Astrocyte of the spinal cord (primary cell): ENCODE results near the gene LRRK1.
"Not testable (repeated sequence)": the region's sequence is repeated elsewhere in the genome, so short reads cannot be mapped to it uniquely, and the experiment has no call there.

ENCODE experiments used
- DNase-seq: peaks from one replicate; pipeline ENCODE4 v3.0.0; 2011; ENCODE audit warnings: low read depth, low spot score
- H3K4me3 ChIP-seq: 2 replicates; pipeline ENCODE4 v1.5.1; 2011; ENCODE audit warnings: low read depth, mild to moderate bottlenecking, low read length, moderate library complexity
- CTCF ChIP-seq: IDR thresholded peaks from 2 replicates; pipeline ENCODE4 v1.5.1; 2012; ENCODE audit warnings: low read depth, mild to moderate bottlenecking, low read length, inconsistent platforms
- in situ Hi-C: cut with HindIII; loops from 2 replicates; pipeline ENCODE4 v1.10.0; 2017; ENCODE audit warnings: low sequenced_read_pairs

The LRRK1 gene

GRCh38 chr15:101091080-101092017, 172.2 kb downstream of the LRRK1 start:
- TF ChIP-seq CTCF: no peak
- DNase-seq: peak; percentile 90
- no peak overlapping the region for H3K4me3 ChIP-seq
- in situ Hi-C loops: no loop called here

DNA sequence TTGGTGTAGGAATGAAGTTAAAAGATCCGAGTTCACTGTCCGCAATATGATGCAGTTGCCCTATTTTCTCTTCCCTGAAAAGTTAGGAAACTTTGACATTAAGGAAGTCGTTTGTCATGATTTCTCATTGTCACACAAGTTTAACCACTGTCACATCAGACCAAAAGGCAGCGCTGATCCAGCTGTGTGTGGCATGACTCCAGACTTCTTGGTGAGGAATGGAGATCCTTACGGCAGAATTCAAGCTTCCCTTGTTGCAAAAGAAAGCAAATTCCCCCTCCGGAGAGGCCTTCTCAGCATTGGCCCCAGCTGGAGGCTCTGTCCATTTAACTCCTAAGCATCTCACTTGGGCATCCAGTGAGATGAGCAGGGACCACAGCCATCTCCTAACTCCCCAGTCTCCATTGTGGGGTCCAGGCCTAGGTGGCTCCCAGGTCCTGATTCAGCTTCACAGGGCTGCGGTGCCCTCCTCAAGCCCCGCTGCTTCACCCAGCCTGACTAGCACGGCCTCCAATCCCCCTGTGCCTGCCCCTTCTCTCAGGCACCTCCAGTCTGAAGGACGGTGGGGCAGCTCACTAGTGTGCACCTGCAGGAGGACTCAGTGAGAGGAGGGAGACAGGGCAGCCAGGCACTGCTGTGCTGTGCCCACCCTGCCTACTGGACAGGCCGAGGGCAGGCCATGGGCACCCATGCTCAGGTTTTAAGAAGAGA, 173.2 kb downstream of the LRRK1 start:
- DNase-seq: peak; percentile 33
- no peak overlapping the region for H3K4me3 ChIP-seq
- in situ Hi-C loops: no loop called here
- no peak for TF ChIP-seq CTCF

- in situ Hi-C loops: no loop called here
- H3K4me3 ChIP-seq: no peak overlapping the region
- no peak for DNase-seq
- no peak for TF ChIP-seq CTCF
These were observed 173.7 kb downstream of the LRRK1 start for GRCh38 chr15:101092867-101093202.

GRCh38 chr15:101093958-101094357, 174.8 kb downstream of the LRRK1 start:
- TF ChIP-seq CTCF: no peak
- H3K4me3 ChIP-seq: no peak overlapping the region
- in situ Hi-C loops: no loop called here
- DNase-seq: no peak

- in situ Hi-C loops, DNase-seq, H3K4me3 ChIP-seq: not testable (repeated sequence)
These were observed 176.7 kb downstream of the LRRK1 start for GRCh38 chr15:101095796-101096406.

GRCh38 chr15:101097111-101097510, 178.0 kb downstream of the LRRK1 start:
- no peak for TF ChIP-seq CTCF
- in situ Hi-C loops: no loop called here
- H3K4me3 ChIP-seq: no peak overlapping the region
- no peak for DNase-seq
